HG02885 (cell line): ENCODE data around the gene ANKRD34A.

ENCODE experiments used
- ATAC-seq: cut with Tn5 transposase; IDR thresholded peaks from one replicate; pipeline ENCODE4 v1.9.1; 2021; ENCODE audit warnings: mild to moderate bottlenecking; ENCODE audit not compliant: unreplicated experiment, poor library complexity

The ANKRD34A gene

GRCh38 chr1:145917595-145917994 lies 46.8 kb downstream of the ANKRD34A start:
- ATAC-seq: no peak

GRCh38 chr1:145916745-145917144 lies 47.6 kb downstream of the ANKRD34A start:
- no peak for ATAC-seq

- ATAC-seq: no peak
Observed at GRCh38 chr1:145912128-145912641, 52.2 kb downstream of the ANKRD34A start.
